Measurements from ENCODE around the gene ADAMTSL5. TPM values are rescaled to one million over a fixed set of nuclear protein-coding genes. Genes with fewer than 3 reads are reported as not detected.

Gene ADAMTSL5
- total and polyA plus RNA-seq, 2 of the 8 experiments (the other 6 are each of a cell fraction or from before 2014, with no cell fraction given) = 0.82 to 0.99 TPM

DNA sequence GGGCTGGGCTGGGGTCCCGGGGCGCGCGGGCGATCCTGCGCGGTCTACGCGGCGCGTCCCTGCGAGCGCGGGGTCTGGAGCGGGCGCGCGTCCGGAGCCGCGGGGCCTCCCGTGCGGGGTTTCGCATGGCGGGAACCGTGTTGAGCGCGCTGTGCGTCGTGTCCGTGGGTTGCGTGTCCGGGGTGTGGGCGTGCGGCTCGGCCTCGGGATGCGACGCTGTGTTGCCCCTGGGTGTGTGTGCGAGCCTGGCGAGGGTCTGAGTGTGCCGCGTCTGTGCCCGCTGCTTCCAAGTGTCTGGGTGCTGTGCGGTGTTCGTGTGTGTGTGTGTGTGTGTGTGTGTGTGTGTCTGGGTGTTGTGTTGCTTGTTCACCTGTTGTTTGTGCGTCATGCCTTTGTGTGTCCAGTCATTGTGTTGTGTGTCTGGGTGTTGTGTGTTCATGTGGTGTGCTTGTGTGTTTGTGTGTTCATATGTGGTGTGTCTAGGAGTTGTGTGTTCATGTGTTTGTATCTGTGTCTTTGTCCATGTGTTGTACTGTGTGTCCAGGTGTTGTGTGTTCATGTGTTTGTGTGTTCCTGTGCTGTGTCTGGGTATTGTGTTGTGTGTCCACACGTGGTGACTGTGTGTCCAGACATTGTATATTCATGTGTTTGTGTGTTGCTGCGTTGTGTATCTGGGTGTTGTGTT, 11.6 kb upstream of the ADAMTSL5 start (continued):
- TF ChIP-seq, protein P1, sequence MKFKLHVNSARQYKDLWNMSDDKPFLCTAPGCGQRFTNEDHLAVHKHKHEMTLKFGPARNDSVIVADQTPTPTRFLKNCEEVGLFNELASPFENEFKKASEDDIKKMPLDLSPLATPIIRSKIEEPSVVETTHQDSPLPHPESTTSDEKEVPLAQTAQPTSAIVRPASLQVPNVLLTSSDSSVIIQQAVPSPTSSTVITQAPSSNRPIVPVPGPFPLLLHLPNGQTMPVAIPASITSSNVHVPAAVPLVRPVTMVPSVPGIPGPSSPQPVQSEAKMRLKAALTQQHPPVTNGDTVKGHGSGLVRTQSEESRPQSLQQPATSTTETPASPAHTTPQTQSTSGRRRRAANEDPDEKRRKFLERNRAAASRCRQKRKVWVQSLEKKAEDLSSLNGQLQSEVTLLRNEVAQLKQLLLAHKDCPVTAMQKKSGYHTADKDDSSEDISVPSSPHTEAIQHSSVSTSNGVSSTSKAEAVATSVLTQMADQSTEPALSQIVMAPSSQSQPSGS (IDR thresholded peaks at IDR 0.05; ENCODE audit: low read length) = no peak
